GM23338 (cell line): Measurements from ENCODE around the gene CMIP. TPM values are rescaled to one million over a fixed set of nuclear protein-coding genes. Genes with fewer than 3 reads are reported as not detected.

Source experiments
- ATAC-seq: fragments of 200-7000 bp; cut with Tn5 transposase; 3 replicates; pipeline ENCODE4 v1.9.1; 2020
- DNase-seq: peaks from one replicate; pipeline ENCODE4 v3.0.0-alpha.2; 2015; ENCODE audit warnings: low spot score
- H2AFZ ChIP-seq: fragments of 200-600 bp; sonication (generic); 2 replicates; pipeline ENCODE4 v1.8.0; 2016; ENCODE audit warnings: antibody characterized with exemption, mild to moderate bottlenecking, moderate library complexity
- H3F3A ChIP-seq: fragments of 200-600 bp; sonication (generic); replicated peaks from 2 replicates; pipeline ENCODE4 v1.8.0; 2017; ENCODE audit warnings: antibody characterized with exemption, mixed run types, low read depth
- H3K27ac ChIP-seq: fragments of 200-600 bp; sonication (generic); 2 replicates; pipeline ENCODE4 v1.6.1; 2016; ENCODE audit warnings: low read depth
- H3K27me3 ChIP-seq: fragments of 200-600 bp; sonication (generic); 2 replicates; pipeline ENCODE4 v1.8.0; 2016; ENCODE audit warnings: mild to moderate bottlenecking, mixed run types, moderate library complexity; ENCODE audit not compliant: insufficient read depth
- H3K36me3 ChIP-seq: fragments of 200-600 bp; sonication (generic); 2 replicates; pipeline ENCODE4 v1.8.0; 2016; ENCODE audit warnings: mild to moderate bottlenecking; ENCODE audit not compliant: insufficient read depth
- H3K4me1 ChIP-seq: fragments of 200-600 bp; sonication (generic); 2 replicates; pipeline ENCODE4 v1.8.0; 2016; ENCODE audit warnings: mild to moderate bottlenecking, moderate library complexity; ENCODE audit not compliant: insufficient read depth
- H3K4me2 ChIP-seq: fragments of 200-600 bp; sonication (generic); 2 replicates; pipeline ENCODE4 v1.7.1; 2017; ENCODE audit warnings: mixed run types
- H3K4me3 ChIP-seq: fragments of 200-600 bp; sonication (generic); 2 replicates; pipeline ENCODE4 v1.6.1; 2016; ENCODE audit warnings: mixed run types
- H3K79me2 ChIP-seq: fragments of 200-600 bp; sonication (generic); replicated peaks from 2 replicates; pipeline ENCODE4 v1.8.0; 2017; ENCODE audit warnings: mild to moderate bottlenecking; ENCODE audit not compliant: insufficient read depth
- H3K9me2 ChIP-seq: fragments of 200-600 bp; sonication (generic); 2 replicates; pipeline ENCODE4 v1.8.0; 2017; ENCODE audit not compliant: insufficient read depth
- H4K20me1 ChIP-seq: fragments of 200-600 bp; sonication (generic); replicated peaks from 2 replicates; pipeline ENCODE4 v1.8.0; 2017; ENCODE audit warnings: mild to moderate bottlenecking; ENCODE audit not compliant: insufficient read depth
- H3K27ac Mint-ChIP-seq: 2 replicates; pipeline ENCODE4 v1.8.0; 2020; ENCODE audit warnings: inconsistent platforms, mild to moderate bottlenecking, moderate library complexity, mixed read lengths
- H3K27me3 Mint-ChIP-seq: 3 replicates; pipeline ENCODE4 v1.8.0; 2022; ENCODE audit warnings: low read depth, mild to moderate bottlenecking, moderate library complexity, mixed read lengths, inconsistent platforms; ENCODE audit not compliant: insufficient read depth, poor library complexity
- H3K36me3 Mint-ChIP-seq: 3 replicates; pipeline ENCODE4 v1.8.0; 2021; ENCODE audit warnings: low read depth, mild to moderate bottlenecking, inconsistent platforms, moderate library complexity, mixed read lengths
- H3K4me1 Mint-ChIP-seq: 3 replicates; pipeline ENCODE4 v1.8.0; 2020; ENCODE audit warnings: mild to moderate bottlenecking, inconsistent platforms, mixed read lengths
- H3K4me3 Mint-ChIP-seq: 3 replicates; pipeline ENCODE4 v1.8.0; 2021; ENCODE audit warnings: moderate library complexity, mild to moderate bottlenecking, inconsistent platforms, mixed read lengths
- H3K9me3 Mint-ChIP-seq: 3 replicates; pipeline ENCODE4 v1.8.0; 2020; ENCODE audit warnings: moderate library complexity, mild to moderate bottlenecking, inconsistent platforms, mixed read lengths
- CREB1 ChIP-seq: fragments of 250-450 bp; sonication (Bioruptor Pico); IDR thresholded peaks from 2 replicates; pipeline ENCODE4 v1.5.0; 2020; ENCODE audit warnings: low read depth, mild to moderate bottlenecking, moderate library complexity
- ETS1 ChIP-seq: IDR thresholded peaks from 2 replicates; pipeline ENCODE4 v1.6.1; 2016; ENCODE audit warnings: antibody characterized with exemption
- EZH2 ChIP-seq: fragments of 200-600 bp; sonication (generic); IDR thresholded peaks from one replicate; pipeline ENCODE4 v1.8.0; 2017; ENCODE audit warnings: antibody characterized with exemption, mild to moderate bottlenecking, low read depth; ENCODE audit not compliant: unreplicated experiment
- EZH2phosphoT487 ChIP-seq: fragments of 200-600 bp; sonication (generic); IDR thresholded peaks from one replicate; pipeline ENCODE4 v1.8.1; 2018; ENCODE audit warnings: antibody characterized with exemption; ENCODE audit not compliant: unreplicated experiment
- JUNB ChIP-seq: IDR thresholded peaks from one replicate; pipeline ENCODE4 v1.6.1; 2016; ENCODE audit warnings: antibody characterized with exemption; ENCODE audit not compliant: unreplicated experiment
- NANOG ChIP-seq: IDR thresholded peaks from 2 replicates; pipeline ENCODE4 v1.6.1; 2016; ENCODE audit warnings: antibody characterized with exemption, borderline replicate concordance
- POLR2AphosphoS5 ChIP-seq: IDR thresholded peaks from 2 replicates; pipeline ENCODE4 v1.6.1; 2016; ENCODE audit warnings: antibody characterized with exemption, low read depth
- STAT1 ChIP-seq: IDR thresholded peaks from one replicate; pipeline ENCODE4 v1.6.1; 2016; ENCODE audit warnings: antibody characterized with exemption; ENCODE audit not compliant: unreplicated experiment
- ZNF114 ChIP-seq: fragments of 250-450 bp; sonication (Bioruptor Pico); IDR thresholded peaks from 2 replicates; pipeline ENCODE4 v1.5.0; 2020; ENCODE audit warnings: mild to moderate bottlenecking, moderate library complexity
- ZNF331 ChIP-seq: fragments of 250-450 bp; sonication (Bioruptor Pico); IDR thresholded peaks from 2 replicates; pipeline ENCODE4 v1.5.0; 2020; ENCODE audit warnings: low read depth, mild to moderate bottlenecking, moderate library complexity
- polyA plus RNA-seq: library from polyadenylated mRNA; unstranded; fragments of >200 nt; fragmentation: Nextera tagmentation; extraction: Ambion mirVana; gene quantifications from 2 replicates; pipeline ENCODE4 v1.2.1, GENCODE V29; 2016
- total RNA-seq: library from RNA; depleted of rRNA; stranded (reverse); fragments of >200 nt; shearing (Covaris generic); gene quantifications from 2 replicates; pipeline ENCODE4 v1.2.3, GENCODE V29; 2014
- TF ChIP-seq, protein P1 (sequence below): IDR thresholded peaks from one replicate; pipeline ENCODE4 v1.6.1; 2018; ENCODE audit warnings: antibody characterized with exemption; ENCODE audit not compliant: unreplicated experiment
- TF ChIP-seq, protein P2 (sequence below), 2 experiments: fragments of 200-600 bp in 1 of 2; sonication (generic) in 1 of 2; conservative IDR thresholded peaks; 2 replicates each; pipeline versions ENCODE4 v1.5.1 to v1.6.1; 2016 to 2017; ENCODE audit warnings: antibody characterized with exemption in 2 of 2, low read depth in 2 of 2, mild to moderate bottlenecking in 2 of 2, moderate library complexity in 1 of 2
- TF ChIP-seq, protein P3 (sequence below): fragments of 250-450 bp; sonication (Bioruptor Pico); IDR thresholded peaks from 2 replicates; pipeline ENCODE4 v1.5.0; 2020; ENCODE audit warnings: mild to moderate bottlenecking, moderate library complexity

The CMIP gene
- total and polyA plus RNA-seq, 2 experiments from 2014 or later: 9.5 to 62.3 TPM

- TF ChIP-seq, protein P1, sequence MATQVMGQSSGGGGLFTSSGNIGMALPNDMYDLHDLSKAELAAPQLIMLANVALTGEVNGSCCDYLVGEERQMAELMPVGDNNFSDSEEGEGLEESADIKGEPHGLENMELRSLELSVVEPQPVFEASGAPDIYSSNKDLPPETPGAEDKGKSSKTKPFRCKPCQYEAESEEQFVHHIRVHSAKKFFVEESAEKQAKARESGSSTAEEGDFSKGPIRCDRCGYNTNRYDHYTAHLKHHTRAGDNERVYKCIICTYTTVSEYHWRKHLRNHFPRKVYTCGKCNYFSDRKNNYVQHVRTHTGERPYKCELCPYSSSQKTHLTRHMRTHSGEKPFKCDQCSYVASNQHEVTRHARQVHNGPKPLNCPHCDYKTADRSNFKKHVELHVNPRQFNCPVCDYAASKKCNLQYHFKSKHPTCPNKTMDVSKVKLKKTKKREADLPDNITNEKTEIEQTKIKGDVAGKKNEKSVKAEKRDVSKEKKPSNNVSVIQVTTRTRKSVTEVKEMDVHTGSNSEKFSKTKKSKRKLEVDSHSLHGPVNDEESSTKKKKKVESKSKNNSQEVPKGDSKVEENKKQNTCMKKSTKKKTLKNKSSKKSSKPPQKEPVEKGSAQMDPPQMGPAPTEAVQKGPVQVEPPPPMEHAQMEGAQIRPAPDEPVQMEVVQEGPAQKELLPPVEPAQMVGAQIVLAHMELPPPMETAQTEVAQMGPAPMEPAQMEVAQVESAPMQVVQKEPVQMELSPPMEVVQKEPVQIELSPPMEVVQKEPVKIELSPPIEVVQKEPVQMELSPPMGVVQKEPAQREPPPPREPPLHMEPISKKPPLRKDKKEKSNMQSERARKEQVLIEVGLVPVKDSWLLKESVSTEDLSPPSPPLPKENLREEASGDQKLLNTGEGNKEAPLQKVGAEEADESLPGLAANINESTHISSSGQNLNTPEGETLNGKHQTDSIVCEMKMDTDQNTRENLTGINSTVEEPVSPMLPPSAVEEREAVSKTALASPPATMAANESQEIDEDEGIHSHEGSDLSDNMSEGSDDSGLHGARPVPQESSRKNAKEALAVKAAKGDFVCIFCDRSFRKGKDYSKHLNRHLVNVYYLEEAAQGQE: no peak
- TF ChIP-seq NANOG (no peak), ZNF331 (CRISPR knock-in tag) (no peak), JUNB (no peak), ETS1 (no peak), EZH2phosphoT487 (no peak), POLR2AphosphoS5 (no peak), STAT1 (no peak), EZH2 (no peak), ZNF114 (no peak), CREB1 (CRISPR knock-in tag) (no peak)
- TF ChIP-seq, protein P2, sequence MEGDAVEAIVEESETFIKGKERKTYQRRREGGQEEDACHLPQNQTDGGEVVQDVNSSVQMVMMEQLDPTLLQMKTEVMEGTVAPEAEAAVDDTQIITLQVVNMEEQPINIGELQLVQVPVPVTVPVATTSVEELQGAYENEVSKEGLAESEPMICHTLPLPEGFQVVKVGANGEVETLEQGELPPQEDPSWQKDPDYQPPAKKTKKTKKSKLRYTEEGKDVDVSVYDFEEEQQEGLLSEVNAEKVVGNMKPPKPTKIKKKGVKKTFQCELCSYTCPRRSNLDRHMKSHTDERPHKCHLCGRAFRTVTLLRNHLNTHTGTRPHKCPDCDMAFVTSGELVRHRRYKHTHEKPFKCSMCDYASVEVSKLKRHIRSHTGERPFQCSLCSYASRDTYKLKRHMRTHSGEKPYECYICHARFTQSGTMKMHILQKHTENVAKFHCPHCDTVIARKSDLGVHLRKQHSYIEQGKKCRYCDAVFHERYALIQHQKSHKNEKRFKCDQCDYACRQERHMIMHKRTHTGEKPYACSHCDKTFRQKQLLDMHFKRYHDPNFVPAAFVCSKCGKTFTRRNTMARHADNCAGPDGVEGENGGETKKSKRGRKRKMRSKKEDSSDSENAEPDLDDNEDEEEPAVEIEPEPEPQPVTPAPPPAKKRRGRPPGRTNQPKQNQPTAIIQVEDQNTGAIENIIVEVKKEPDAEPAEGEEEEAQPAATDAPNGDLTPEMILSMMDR (conservative IDR thresholded peaks at IDR 0.05; ENCODE audit: low read depth in 2 of 2): no peak
- TF ChIP-seq, protein P3, sequence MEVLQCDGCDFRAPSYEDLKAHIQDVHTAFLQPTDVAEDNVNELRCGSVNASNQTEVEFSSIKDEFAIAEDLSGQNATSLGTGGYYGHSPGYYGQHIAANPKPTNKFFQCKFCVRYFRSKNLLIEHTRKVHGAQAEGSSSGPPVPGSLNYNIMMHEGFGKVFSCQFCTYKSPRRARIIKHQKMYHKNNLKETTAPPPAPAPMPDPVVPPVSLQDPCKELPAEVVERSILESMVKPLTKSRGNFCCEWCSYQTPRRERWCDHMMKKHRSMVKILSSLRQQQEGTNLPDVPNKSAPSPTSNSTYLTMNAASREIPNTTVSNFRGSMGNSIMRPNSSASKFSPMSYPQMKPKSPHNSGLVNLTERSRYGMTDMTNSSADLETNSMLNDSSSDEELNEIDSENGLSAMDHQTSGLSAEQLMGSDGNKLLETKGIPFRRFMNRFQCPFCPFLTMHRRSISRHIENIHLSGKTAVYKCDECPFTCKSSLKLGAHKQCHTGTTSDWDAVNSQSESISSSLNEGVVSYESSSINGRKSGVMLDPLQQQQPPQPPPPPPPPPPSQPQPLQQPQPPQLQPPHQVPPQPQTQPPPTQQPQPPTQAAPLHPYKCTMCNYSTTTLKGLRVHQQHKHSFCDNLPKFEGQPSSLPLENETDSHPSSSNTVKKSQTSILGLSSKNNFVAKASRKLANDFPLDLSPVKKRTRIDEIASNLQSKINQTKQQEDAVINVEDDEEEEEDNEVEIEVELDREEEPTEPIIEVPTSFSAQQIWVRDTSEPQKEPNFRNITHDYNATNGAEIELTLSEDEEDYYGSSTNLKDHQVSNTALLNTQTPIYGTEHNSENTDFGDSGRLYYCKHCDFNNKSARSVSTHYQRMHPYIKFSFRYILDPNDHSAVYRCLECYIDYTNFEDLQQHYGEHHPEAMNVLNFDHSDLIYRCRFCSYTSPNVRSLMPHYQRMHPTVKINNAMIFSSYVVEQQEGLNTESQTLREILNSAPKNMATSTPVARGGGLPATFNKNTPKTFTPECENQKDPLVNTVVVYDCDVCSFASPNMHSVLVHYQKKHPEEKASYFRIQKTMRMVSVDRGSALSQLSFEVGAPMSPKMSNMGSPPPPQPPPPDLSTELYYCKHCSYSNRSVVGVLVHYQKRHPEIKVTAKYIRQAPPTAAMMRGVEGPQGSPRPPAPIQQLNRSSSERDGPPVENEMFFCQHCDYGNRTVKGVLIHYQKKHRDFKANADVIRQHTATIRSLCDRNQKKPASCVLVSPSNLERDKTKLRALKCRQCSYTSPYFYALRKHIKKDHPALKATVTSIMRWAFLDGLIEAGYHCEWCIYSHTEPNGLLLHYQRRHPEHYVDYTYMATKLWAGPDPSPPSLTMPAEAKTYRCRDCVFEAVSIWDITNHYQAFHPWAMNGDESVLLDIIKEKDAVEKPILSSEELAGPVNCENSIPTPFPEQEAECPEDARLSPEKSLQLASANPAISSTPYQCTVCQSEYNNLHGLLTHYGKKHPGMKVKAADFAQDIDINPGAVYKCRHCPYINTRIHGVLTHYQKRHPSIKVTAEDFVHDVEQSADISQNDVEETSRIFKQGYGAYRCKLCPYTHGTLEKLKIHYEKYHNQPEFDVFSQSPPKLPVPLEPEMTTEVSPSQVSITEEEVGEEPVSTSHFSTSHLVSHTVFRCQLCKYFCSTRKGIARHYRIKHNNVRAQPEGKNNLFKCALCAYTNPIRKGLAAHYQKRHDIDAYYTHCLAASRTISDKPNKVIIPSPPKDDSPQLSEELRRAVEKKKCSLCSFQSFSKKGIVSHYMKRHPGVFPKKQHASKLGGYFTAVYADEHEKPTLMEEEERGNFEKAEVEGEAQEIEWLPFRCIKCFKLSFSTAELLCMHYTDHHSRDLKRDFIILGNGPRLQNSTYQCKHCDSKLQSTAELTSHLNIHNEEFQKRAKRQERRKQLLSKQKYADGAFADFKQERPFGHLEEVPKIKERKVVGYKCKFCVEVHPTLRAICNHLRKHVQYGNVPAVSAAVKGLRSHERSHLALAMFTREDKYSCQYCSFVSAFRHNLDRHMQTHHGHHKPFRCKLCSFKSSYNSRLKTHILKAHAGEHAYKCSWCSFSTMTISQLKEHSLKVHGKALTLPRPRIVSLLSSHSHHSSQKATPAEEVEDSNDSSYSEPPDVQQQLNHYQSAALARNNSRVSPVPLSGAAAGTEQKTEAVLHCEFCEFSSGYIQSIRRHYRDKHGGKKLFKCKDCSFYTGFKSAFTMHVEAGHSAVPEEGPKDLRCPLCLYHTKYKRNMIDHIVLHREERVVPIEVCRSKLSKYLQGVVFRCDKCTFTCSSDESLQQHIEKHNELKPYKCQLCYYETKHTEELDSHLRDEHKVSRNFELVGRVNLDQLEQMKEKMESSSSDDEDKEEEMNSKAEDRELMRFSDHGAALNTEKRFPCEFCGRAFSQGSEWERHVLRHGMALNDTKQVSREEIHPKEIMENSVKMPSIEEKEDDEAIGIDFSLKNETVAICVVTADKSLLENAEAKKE: no peak
- Histone ChIP-seq H3K4me2 (no peak overlapping the region), H3K27me3 (no peaks in the 10 kb centered on the region), H4K20me1 (no peaks in the 10 kb centered on the region; the same call in 1 of the 2 replicates), H3K36me3 (no peaks in the 10 kb centered on the region), H2AFZ (no peak overlapping the region), H3K4me1 (peaks cover 9% of the 10 kb centered on the region), H3K9me2 (no peaks in the 10 kb centered on the region), H3F3A (no peaks in the 10 kb centered on the region), H3K4me3 (no peak overlapping the region), H3K27ac (no peak overlapping the region), H3K79me2 (peaks cover 21% of the 10 kb centered on the region)
- Mint-ChIP-seq H3K27me3 (peaks cover 3% of the 10 kb centered on the region), H3K4me1 (peaks cover 28% of the 10 kb centered on the region), H3K36me3 (no peaks in the 10 kb centered on the region; the same call in 2 of the 3 replicates), H3K27ac (no peak overlapping the region), H3K4me3 (no peak overlapping the region), H3K9me3 (no peaks in the 10 kb centered on the region)
- ATAC-seq (no peak), DNase-seq (no peak)
Observed at GRCh38 chr16:81627729-81628244, 183.2 kb downstream of the CMIP start.
